Activated CD8-positive, alpha-beta memory T cell treated with anti-CD3 and anti-CD28 coated beads, Interleukin-2, amount 50 U/mL, for 1 hour (primary cell): ENCODE measurements around the gene TCL1A.

Experiments
- DNase-seq: peaks from one replicate; pipeline ENCODE4 v3.0.0-alpha.2; 2020; ENCODE audit errors: extremely low read depth

The TCL1A gene

GRCh38 chr14:95705518-95705917 is 8.4 kb downstream of the TCL1A start:
- DNase-seq = no peak

GRCh38 chr14:95703805-95704204 is 10.1 kb downstream of the TCL1A start:
- no peak for DNase-seq

DNA sequence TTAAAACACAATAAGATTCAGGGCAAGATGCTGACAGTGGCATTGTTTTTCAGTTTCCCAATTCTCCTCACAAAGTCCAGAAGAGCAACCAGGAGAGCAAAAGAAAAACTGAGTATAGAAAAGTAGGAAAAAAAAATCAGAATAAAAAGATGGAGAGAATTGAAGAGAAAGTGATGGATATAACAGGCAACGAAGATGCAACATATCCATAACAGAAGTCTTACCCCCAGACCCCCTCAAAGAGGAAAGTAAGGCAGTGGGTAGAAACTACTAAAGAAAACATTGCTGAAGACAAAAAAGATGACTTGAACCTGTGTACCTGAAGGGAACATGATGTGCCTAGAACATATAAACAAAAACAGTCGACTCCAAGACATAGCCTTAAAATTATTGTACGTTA is 10.6 kb downstream of the TCL1A start:
- DNase-seq = no peak

GRCh38 chr14:95701846-95702221 is 12.1 kb downstream of the TCL1A start:
- no peak for DNase-seq

GRCh38 chr14:95700221-95700976 is 13.5 kb downstream of the TCL1A start:
- no peak for DNase-seq

- no peak for DNase-seq
These were observed 14.5 kb downstream of the TCL1A start for GRCh38 chr14:95699412-95699811.

DNA sequence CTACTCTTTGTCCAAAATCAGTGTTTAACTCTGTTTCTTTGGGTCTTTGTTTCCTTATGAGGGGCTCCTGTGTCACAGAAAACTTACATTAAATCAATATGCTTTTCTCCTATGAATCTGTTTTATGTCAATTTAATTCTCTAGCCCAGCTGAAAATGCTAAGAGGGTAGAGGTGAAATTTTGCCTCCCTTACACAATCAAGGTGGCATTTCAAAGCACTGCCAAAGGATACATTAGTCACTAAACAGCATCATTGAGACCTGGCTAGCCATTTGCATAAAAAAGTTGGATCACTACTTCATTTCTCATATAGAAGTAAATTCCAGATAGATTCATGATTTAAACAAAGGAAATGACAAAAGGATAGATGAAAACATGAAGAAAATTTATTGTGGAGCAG is 15.6 kb downstream of the TCL1A start:
- no peak for DNase-seq

DNA sequence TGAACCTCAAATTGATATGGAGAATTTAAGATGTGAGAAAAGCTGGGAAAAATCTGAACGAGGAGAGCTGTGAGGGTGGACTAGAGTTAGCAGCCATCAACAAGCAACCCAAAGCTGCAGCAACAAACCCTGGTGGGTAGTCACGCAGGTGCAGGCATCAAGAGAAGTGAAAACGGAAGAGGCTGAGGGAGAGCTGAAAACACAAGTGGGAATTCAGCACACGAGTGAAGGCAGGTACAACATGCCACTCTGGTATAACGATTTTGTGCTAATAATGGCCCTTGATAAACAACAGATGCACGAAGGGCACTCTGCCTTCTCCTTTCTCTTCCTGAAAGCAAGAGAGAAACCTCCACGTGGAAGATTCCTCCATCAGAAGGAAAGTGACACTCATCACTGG is 16.2 kb downstream of the TCL1A start:
- no peak for DNase-seq

DNA sequence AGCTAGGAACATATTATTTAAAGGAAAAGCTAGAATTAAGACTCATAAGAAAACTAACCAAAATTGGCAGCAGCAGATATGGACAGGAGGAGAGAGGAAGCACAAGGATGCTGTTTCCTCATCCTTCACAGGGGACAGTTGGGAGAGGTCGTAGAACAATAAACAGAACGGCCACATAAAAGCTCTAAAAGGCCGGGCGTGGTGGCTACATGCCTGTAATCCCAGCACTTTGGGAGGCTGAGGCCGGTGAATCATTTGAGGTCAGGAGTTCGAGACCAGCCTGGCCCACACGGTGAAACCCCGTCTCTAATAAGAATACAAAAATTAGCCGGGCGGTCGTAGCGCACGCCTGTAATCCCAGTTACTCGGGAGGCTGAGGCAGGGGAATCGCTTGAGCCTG is 17.2 kb downstream of the TCL1A start:
- no peak for DNase-seq

GRCh38 chr14:95695913-95696312 is 18.0 kb downstream of the TCL1A start:
- DNase-seq = no peak

DNA sequence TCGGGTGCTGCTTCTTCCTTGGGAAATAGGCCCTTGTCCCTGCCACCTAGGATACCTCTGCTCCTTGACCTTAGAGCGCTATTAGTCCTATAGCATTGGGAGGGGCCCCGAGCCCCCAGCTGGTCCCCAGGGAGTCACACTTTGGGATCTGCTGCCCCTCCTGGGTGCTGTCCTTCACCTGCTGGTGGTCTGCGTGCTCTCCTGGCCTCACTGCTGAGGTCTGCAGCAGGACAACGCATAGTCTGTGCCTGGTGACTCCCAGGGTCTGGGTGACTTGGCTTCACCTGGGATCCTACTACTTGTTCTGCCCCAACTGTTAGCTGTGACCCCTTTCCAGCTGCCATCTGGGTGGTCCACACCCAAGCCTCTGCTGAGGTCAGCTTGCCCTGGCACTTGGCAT is 18.9 kb downstream of the TCL1A start:
- no peak for DNase-seq

DNA sequence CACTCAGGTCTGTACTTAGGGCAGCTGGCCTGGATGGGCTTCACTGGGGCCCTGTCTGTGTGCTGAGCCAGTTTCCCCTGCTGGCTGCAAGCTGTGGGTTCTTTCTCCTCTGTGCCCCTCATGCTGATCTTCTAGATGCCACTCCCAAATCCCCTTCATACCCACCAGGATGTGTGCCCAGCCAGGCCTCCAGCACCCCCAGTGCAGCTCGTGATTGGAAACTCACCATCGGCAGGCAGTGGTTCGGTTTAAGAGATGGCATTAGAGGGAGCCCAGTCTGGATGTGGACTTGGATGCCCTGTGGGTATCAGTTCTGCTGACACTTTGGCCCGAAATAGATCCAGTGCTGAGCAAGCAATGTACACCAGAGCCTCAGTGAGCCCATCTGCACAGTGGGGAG is 21.8 kb downstream of the TCL1A start:
- no peak for DNase-seq

DNA sequence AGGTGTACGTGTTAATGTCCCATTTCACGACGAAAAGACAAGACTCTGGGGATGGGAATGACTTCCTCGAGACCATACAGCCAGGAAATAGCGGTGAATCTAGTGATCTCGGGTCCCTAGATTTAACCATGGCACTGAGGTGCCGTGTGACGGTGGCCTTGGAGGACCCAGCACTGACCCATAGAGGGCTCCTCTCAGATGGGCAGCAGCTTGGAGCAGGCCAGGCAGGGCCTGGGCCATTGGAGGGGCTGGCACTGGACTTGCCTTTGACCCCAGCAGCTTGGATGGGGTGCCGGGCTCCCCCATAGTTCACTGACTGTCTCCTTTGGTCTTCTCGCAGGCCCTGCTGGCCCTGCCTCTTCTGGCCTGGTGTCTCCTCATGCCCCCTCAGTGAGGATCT is 22.3 kb downstream of the TCL1A start:
- no peak for DNase-seq

DNA sequence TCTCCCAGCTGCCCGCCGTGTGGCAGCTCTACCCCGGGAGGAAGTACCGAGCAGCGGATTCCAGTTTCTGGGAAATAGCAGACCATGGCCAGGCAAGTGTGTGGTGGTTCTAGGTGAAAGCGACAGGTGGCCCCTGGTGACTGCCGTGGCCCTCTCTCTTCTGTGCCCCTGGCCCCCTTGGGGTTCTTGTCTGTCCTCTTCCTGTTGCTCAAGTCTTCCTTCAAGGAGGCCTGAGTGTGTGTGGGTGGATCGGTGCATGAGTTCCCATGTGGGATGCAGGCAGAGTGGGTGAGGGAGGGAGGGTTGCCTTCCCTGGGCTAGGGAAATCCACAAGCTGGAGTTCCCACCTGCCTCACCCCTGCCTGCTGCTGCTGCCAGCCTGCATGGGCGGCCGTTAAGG is 23.1 kb downstream of the TCL1A start:
- no peak for DNase-seq

DNA sequence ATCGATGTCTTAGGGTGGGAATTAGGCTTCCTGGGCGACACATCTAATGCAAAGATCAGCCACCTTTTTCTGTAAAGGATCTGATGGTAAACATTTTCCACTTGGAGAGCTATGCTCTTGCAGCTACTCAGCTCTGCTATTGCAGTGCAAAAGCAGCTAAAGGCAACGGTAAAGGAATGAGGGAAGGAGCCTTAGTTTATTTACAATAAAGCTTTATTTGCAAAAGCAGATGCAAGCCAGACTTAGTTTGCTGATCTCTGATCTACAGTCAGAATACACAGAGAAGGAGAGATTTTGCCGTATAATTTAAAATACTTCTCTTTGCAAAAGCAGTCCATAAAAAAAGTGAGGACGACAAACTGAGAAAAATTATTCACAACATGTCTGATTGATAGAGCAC is 24.5 kb downstream of the TCL1A start:
- no peak for DNase-seq

DNA sequence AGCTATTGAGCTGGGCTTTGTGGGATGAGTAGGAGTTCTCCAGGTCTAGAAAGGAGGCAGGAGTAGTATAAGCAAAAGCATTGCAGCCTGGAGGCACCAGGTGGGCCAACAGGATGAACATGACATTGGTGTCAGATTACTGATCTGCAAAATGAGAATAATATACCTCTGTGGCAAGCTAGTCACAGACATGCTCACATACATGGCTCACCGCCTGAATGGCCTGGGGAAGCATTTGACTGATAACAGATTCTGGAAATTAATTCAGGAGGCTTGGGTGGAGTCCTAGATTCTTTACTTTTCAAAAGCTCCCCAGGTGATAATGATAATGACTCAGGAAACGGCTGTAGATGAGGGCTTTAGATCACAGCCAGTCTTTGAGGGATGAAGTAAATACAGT is 27.0 kb downstream of the TCL1A start:
- no peak for DNase-seq

- no peak for DNase-seq
These were observed 27.7 kb downstream of the TCL1A start, which contains the start of gene TCL1B for GRCh38 chr14:95685978-95686922. TCL1B (plus strand) TSS chr14:95686426; CDS start chr14:95686468, 42 bp downstream.

GRCh38 chr14:95683793-95684192 is 30.1 kb downstream of the TCL1A start:
- no peak for DNase-seq

DNA sequence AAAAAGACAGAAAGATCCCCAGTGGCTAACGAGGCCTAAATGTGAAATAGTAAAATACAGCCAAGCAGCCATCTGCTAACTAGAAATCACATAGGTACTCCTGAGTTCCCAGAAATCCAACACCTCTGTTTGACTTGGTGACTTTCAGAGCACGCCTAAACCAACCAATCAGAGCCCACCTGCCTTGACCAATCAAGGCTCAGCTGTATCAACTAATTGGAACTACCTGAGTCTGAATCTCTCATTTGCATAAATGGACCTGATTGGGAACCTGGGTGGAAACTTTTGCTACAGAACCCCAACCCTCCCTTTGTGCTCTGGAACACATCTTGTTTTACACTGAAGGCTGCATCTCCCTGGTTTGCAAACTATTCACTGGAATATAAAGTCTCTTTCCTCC is 32.8 kb downstream of the TCL1A start:
- DNase-seq = no peak

GRCh38 chr14:95679998-95680735 is 33.8 kb downstream of the TCL1A start:
- no peak for DNase-seq

GRCh38 chr14:95679148-95679815 is 34.6 kb downstream of the TCL1A start:
- no peak for DNase-seq
